Measurements from ENCODE around the gene NRBP1.
"Not testable (repeated sequence)": the region's sequence is repeated elsewhere in the genome, so short reads cannot be mapped to it uniquely, and the experiment has no call there.

NRBP1 gene

DNA sequence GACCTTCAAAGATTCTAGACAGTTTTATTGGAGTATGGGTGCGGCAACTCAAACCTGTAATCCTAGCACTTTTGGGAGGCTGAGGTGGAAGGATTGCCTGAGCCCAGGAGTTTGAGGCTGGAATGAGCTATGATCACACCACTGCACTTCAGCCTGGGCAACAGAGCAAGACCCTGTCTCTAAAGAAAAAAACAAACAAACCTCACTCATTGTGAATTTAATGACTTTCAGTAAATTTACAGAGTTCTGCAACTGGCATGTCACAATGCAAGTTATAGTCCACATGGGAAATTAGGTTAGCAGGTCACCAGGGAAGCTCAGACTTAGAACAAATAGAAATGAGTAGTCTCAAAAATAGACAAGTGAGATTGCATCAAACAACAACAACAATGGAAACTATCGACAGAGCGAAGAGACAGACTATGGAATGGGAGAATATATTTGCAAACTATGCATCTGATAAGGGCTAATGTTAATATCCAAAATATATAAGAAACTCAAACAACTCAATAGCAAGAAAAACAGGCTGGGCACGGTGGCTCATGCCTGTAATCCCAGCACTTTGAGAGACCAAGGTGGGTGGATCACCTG, 6.7 kb upstream of the NRBP1 start:
- DNase-seq (ENCODE audit: low read depth), result no peak

DNA sequence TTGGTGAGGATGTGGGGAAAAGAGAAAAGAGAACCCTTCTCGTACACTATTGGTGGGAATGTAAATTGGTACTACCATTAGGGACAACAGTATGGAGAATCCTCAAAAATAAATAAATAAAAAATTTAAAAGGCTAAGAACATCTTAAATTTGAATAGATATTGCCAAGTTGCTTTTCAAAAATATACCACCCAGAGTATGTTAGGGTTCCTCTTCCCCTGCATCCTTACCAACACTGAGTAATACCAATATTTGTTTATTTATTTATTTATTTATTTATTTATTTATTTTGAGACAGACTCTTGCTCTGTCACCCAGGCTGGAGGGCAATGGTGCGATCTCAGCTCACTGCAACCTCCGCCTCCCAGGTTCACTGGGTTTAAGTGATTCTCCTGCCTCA, 5.5 kb upstream of the NRBP1 start:
- no peak for DNase-seq (ENCODE audit: low read depth)

DNA sequence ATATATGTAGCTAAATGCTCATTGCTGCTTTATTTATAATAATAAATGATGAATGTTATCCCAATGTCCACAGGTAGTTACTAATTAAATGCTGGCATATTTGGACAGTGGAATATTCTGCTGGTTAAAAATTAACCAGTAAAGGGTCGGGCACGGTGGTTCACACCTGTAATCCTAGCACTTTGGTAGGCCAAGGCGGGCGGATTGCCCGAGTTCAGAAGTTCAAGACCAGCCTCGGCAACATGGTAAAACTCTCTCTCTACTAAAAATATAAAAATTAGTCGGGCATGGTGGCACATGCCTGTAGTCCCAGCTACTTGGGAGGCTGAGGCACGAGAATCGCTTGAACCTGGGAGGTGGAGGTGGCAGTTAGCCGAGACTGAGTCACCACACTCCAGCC, 3.4 kb upstream of the NRBP1 start:
- not testable (repeated sequence) for DNase-seq (ENCODE audit: low read depth)

DNA sequence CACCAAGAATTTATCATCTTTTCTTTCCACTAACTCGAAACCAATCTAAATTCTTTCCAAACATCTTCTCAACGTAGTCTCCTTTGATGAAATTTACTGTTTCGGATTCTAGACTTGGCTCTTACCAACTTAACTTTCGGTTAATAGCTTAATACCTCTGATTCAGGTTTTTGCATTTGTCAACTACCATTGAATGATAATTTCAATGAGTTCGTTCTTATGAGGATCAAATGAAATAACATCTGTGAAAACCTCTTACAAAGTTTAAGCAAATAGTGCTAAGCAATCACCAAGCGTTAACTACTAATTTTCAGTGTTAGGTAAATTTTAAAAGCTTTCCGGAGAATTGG, 593 bp upstream of the NRBP1 start:
- no peak for DNase-seq (ENCODE audit: low read depth)

DNA sequence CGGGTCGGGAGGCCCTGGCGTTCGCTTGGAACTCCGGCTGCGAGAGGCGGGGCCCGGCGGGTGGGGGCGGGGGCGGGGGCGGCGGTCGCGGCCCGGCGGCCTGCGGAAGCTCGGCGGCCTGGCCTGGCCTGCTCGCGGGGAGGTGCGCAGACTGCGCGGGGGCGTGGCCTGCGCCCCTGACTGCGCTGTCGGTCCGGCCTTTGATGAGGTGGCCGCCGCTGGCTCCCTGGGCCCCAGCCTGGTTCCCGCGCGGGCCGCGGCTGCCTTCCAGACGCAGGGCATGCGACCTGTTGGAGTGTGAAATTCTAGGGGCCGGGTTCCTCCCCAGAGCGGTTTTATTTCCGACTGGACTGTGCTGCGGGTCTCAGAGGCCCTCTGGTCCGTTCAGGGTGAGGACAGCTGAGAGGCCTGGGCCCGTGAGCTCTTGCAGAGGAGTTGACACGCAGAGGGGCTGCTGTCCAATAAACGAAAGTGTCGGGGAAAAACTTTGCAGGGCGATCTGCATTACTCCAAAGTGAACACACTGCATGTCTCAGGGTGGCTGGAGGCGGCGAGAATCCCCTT, 629 bp downstream of the NRBP1 start:
- DNase-seq (ENCODE audit: low read depth), result peak; percentile 80

DNA sequence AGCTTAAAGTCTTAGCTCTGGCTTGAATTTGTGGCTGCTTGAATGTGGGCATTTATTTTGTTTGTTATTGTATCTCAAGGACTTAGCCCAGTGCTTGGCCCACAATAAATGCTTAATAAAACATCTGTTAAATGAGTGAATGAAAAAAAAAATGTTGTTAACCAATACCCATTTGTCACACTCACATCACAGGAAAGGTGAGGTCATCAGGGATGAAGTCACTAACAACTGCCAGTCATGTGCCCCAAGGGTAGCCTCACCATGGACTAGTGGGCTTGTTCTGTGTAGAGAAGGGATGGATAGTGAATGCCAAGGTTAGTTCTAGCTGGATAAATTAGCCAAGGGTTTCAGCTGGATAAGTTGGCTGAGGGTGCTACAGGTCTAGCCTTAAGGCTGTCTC, 3.0 kb downstream of the NRBP1 start:
- peak; percentile 64 for DNase-seq (ENCODE audit: low read depth)

DNA sequence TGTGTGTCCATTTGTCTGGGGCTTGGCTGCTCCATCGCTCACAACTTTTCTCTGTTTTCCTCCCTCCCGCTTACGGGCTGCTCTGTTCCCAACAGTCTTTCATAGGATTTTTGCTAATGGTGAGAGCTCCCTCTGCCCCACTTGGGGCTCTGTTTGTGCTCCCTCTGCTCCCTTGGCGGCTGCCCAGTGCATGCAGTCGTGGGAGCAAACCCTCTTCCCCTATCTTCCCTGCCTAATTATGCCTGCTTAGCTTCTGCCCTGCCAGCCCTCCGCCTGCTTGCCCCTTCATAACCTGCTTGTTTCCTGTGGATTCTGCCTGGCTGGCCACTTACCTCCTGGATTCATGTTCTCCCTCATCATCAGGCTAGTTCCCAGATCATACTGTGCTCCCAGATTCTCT, 7.2 kb downstream of the NRBP1 start:
- DNase-seq (ENCODE audit: low read depth), result no peak

DNA sequence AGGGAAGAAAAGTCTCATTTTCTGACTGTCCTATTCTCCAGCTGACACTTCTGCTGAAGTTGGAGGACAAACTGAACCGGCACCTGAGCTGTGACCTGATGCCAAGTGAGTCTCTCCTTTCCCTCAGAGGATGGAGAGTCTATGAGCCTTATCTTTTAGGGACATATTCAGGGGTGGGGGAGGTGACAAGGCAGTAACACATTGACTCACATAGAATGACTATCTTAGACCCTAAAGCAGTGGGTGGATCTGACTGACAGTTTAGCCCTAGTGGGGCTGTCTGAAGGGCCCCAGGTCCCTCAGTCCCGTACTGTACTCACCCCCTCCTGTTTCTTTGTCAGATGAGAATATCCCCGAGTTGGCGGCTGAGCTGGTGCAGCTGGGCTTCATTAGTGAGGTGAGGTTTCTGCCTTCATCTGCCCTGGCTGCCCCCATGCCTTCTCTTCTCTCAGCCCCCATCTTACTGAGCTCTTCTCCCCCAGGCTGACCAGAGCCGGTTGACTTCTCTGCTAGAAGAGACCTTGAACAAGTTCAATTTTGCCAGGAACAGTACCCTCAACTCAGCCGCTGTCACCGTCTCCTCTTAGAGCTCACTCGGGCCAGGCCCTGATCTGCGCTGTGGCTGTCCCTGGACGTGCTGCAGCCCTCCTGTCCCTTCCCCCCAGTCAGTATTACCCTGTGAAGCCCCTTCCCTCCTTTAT, 12.9 kb downstream of the NRBP1 start:
- no peak for DNase-seq (ENCODE audit: low read depth)

DNA sequence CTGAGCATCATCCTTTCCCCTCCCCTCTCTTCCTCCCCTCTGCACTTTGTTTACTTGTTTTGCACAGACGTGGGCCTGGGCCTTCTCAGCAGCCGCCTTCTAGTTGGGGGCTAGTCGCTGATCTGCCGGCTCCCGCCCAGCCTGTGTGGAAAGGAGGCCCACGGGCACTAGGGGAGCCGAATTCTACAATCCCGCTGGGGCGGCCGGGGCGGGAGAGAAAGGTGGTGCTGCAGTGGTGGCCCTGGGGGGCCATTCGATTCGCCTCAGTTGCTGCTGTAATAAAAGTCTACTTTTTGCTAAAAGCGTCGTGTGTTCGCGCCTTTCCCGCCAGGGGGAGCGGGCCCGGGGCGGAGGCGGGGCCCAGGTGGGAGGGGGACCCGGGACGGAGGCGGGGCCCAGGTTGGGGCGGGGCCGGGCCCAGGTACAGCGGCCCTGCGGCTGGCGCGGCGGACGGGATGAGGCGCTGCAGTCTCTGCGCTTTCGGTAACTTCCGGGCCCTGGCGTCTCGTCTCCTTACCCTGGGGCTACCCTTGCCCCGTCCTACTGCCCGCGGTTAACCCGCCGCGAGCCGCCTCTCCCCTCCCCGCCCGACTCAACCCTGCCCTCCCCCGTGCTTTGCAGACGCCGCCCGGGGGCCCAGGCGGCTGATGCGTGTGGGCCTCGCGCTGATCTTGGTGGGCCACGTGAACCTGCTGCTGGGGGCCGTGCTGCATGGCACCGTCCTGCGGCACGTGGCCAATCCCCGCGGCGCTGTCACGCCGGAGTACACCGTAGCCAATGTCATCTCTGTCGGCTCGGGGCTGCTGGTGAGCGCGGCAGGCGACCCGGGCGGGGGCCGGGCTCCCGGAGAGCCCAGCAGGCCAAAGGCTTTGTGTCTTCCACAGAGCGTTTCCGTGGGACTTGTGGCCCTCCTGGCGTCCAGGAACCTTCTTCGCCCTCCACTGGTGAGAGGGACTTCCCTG, 13.8 kb downstream of the NRBP1 start, which contains the start of gene KRTCAP3:
TSS of gene KRTCAP3 (plus strand) at position 424 of the 962 bp plus-strand sequence. CDS start at position 456, 32 bp downstream.
- no peak for DNase-seq (ENCODE audit: low read depth)

DNA sequence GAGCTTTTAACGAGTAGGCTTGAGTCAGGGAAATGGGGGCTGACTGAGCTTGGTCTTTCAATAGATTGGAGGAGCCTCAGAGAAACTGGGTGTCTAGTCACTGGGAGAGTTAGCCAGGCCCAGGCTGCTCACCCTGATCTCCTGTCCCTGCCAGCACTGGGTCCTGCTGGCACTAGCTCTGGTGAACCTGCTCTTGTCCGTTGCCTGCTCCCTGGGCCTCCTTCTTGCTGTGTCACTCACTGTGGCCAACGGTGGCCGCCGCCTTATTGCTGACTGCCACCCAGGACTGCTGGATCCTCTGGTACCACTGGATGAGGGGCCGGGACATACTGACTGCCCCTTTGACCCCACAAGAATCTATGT, 14.5 kb downstream of the NRBP1 start:
- DNase-seq (ENCODE audit: low read depth), result no peak

DNA sequence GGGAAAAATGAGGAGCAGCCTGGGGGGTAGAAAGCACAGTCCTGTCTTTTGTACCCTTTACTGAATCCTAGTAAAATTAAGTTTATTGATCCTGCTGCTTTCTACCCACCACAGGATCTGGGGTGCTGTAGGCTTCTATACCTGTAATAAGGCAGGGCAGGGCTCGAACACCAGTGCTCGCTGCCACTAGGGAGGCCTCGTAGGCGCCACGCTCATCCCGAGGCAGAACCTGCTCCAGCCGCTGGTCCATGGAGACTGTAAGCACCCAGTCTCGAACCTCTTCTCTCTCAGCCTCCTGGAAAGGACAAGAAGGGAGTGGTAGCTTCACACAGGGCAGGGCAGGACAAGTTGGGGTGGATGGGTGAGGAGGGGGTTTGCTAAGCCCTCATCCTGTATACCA, 16.7 kb downstream of the NRBP1 start:
- no peak for DNase-seq (ENCODE audit: low read depth)

DNA sequence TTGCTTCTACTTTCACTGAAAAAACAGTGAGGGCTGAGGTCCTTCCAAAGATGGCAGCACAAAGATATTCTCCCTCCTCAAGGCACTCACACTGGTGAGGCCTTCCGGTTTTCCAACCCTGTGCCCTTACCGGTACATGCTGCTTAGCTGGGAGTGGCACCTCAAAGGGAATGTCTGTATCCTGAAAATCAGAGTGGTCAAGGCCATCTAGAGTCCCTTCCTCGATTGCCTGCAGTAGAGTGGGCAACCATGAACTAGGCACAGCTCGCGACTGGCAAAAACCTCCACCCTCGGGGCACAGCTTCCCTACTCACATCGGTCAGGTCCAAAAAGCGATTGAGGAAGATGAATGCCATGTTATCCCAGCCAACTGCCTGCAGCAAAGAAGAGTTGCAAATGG, 17.2 kb downstream of the NRBP1 start:
- DNase-seq (ENCODE audit: low read depth), result no peak

DNA sequence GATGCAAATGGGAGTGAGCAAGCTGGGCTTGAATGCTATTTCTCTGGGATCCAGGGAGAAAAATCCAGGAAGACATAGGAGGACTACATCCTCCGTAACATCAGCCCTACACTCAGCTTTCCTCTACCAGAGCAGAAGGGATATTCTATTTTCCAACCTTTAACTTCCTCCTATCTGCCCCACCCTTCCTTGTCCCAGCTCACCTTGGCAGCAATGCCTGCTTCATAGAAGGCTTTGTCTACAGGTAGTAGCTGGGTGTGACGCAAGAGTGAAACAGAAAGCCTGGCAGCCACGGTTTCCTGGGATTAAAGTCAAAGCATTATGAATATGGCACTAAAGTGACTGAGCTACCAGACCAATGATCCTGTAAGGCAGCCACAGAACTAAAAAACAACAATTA, 17.6 kb downstream of the NRBP1 start:
- DNase-seq (ENCODE audit: low read depth), result no peak

DNA sequence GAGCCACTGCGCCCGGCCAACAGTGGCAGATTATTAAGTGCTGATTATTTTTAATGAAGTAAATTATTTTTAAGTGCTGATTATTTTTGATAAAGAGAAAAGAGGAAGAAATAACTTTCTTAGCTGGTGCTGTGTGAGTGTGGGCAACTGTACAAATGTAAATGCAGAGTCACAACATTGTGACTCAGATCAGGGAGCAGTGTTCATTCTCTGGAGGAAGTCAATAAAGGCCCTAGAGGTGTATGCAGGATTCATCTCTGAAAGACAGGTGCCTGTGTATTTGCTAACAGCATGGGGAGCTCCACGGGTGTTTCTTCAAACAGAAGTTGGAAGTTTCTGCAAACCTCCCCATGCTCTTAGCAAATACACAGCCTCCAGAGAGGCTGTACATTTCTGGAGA, 19.9 kb downstream of the NRBP1 start:
- DNase-seq (ENCODE audit: low read depth), result no peak

DNA sequence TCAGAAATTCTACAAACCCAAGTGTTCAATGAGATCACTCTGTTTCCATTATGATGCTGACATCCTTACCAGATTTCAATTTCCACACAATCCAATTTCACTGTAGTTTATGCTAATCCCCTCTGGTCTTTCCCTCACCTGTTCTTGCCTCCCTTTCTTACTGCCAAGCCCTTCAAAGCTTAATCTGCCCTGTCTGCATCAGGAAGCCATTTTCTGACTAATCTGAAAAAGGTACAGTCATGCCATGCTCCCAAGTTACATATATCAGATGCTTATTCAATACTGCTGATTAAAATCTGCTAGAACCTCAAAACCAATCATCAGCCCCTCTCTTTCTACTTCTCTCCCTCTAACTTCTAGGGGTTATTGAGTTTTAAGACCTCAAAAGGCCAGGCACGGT, 22.7 kb downstream of the NRBP1 start:
- no peak for DNase-seq (ENCODE audit: low read depth)

DNA sequence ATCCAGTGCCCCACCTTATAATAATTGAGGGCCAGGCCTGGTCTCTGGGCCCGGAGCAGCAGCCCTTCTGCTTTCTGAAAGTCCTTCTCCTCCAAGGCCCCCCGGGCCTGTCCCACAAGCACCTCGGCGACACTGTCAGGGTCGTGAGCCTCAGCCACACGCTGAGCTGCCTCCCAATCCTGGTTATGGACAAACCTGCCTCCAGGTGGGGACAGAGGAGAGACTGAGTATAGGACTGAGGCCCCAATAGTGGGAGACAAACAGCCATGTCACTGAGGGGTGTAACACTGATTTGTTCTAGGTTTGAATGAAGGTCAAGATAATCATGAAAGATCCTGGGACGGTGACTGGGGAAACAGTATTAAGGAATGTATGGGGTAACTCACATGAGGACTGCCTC, 25.5 kb downstream of the NRBP1 start:
- no peak for DNase-seq (ENCODE audit: low read depth)

DNA sequence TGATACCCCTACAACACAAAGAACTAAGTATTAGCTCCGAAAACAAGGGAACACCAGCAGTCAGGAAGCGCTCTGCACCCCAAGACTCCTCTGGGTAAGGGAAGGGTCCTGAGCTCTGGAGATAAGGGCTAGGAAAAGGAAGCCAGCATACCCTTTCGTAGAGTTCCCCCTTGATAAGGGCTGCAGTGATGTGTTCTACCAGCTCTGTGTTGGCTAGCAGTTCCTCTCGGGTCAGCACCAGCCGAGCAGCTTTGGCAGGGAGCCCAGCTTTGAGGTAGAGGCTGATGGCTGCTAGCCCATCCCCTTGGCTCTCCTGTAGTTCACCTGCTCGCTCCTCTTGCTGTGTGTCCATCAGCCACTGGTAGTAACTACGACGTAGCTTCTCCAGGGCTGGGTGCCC, 32.7 kb downstream of the NRBP1 start:
- DNase-seq (ENCODE audit: low read depth), result no peak

DNA sequence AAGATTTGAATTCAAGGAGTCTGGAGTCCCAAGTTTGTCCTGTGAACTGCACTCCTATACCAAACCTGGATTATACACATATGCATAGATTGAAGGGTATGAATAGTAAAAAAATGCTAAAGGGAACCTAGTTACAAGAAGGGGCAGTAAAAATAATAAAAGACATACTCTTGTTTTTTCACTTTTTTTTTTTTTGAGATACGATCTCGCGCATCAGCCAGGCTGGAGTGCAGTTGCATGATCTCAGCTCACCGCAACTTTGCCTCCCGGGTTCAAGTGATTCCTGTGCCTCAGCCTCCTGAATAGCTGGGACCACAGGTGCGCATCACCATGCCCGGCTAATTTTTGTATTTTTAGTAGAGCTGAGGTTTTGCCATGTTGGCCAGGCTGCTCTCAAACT, 36.0 kb downstream of the NRBP1 start:
- DNase-seq (ENCODE audit: low read depth), result no peak

DNA sequence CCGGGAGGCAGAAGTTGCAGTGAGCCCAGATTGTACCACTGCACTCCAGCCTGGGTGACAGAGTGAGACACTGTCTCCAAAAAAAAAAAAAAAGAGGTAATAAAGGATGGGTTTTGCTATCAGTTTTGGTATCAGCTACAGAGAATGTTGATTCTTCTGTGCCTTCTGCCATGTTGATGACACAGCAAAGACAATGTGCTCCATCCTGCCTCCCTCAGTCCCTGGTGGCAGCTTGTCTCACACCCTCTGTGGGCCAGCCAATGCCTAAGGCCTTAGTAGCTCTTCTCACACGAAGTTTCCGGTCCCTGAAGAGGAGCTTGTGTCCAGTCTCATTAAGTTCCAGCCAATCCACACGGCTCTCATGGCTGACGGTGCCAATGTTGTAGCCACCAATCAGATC, 43.5 kb downstream of the NRBP1 start:
- DNase-seq (ENCODE audit: low read depth), result no peak

DNA sequence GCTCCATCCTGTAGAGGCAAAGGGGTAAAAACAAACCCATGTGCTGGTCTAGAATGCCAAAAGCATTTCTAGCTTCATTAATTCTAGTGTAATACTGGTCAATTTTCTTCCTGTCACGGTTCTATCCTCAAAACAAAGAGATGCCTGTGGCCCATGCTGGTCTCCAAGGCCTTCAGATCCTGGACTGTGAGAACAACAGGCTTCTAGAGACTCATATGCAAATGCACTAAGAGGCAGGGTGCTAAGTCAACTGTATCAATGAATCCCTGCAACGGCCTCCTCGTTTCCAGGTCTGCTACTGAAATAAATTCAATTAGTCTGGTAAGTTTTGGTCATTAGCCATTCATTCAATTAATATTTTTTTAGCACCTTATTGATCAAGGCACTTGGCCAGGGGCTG, 57.1 kb downstream of the NRBP1 start:
- no peak for DNase-seq (ENCODE audit: low read depth)

DNA sequence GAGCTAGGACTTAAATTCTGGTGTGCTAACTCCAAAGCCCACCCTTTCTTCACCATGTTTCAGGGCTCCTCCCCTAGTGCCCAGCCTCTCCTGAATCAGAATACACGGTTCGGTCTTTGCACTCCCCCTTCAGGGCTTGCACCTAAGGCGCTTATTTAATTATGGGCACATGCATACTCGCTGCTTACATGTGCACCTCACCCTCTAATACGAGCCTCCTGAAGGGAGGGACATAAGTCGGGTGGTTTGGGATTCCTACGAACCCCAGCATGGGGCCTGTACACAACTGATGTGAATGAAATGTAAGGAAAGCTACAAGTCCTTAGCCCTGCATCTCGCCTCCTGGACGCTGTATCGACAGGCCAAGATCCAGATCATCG, 60.7 kb downstream of the NRBP1 start:
- peak; percentile 24 for DNase-seq (ENCODE audit: low read depth)

DNA sequence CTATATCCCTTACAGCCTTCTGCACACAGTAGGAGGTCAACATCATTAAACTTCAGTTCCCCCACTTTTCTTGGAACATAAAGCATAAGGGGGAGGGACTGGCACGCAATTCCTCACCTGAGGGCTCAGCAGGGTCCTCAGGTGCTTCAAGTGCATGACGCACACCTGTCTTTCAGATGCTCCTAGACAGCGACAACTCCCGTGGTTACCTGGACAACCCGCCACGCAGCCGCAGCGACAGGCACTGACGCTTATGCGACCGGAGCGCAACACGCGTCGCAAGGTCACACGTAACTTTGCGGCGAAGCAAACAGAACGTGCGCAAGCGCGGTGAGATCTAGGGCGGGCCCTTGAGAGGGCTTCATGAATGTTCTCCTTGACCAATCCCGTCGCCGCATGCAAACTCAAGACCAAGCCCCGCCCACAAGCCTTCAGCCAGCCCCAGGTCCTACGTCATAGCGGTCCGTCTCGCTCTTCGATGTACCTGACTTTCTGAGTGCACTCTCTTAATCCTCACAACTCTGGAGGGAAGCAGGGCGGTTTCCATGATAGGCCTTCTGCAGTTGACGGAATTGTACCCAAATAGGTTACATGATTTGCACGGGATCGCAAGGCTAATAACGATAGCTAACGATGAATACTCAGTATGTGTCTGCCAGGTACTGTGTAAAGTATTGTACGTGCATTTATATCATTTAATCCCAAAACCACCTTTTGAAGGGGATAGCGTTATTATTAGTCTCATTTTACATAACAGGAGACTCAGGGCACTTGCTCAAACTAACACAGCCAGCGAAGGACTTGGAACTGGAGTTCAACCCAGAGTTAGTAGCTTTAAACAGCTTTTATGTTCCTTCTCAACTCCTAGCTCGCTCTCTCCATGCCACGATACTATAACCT, 61.3 kb downstream of the NRBP1 start, which contains the start of gene IFT172:
TSS of gene IFT172 (minus strand) at position 246 of the 900 bp plus-strand sequence. CDS start at position 156, 90 bp downstream.
- DNase-seq (ENCODE audit: low read depth), result peak; percentile 95
